GM12872 (cell line): Measurements from ENCODE around the gene ALB.

Source experiments
- TF ChIP-seq, protein P1 (sequence below): IDR thresholded peaks from 3 replicates; pipeline ENCODE4 v1.5.1; 2011; ENCODE audit warnings: low read depth, mild to moderate bottlenecking, low read length, moderate library complexity; ENCODE audit not compliant: insufficient read depth

ALB gene

DNA sequence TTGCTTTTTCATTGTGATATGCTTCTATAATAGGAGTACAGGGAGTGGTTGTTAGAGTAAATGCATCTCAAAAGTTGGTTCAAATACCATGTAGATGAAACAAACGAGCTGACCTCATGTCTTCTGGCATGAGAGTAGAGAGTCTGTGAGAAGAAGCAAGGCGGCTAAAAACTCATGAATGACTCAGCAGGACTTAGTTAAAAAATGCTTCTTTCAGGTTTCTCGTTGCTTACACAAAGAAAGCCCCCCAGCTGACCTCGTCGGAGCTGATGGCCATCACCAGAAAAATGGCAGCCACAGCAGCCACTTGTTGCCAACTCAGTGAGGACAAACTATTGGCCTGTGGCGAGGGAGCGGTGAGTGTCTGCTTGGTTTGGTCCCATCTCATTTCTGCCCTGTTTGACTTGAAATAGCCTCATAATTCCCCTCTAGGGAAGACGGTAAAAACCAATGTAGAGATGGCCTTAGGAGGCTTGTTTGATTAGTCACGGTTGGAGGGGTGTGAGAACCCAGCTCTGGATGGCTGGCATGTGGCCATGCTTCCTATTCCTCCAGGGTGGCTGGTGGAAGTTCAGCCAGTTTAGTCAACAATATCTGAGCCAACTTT lies 46.4 kb downstream of the ALB start:
- TF ChIP-seq, protein P1, sequence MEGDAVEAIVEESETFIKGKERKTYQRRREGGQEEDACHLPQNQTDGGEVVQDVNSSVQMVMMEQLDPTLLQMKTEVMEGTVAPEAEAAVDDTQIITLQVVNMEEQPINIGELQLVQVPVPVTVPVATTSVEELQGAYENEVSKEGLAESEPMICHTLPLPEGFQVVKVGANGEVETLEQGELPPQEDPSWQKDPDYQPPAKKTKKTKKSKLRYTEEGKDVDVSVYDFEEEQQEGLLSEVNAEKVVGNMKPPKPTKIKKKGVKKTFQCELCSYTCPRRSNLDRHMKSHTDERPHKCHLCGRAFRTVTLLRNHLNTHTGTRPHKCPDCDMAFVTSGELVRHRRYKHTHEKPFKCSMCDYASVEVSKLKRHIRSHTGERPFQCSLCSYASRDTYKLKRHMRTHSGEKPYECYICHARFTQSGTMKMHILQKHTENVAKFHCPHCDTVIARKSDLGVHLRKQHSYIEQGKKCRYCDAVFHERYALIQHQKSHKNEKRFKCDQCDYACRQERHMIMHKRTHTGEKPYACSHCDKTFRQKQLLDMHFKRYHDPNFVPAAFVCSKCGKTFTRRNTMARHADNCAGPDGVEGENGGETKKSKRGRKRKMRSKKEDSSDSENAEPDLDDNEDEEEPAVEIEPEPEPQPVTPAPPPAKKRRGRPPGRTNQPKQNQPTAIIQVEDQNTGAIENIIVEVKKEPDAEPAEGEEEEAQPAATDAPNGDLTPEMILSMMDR: no peak

DNA sequence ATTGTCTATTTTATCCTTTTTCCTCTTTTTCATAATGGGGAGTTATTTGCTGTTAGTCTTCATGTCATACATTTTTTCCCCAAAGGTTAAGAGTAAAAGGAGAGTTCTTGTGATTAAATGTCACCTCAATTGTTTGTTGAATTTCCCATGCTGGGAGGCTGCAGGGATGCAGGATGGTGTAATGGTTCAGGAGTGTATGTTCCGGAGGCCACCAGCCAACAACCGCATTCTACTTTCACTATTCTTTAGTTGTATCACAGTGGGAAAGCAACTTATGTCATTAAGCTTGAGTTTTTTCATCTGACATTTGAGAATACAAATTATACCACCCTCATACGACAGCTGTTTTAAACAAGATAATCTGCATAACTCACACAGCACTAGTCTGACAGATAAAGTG lies 47.3 kb downstream of the ALB start:
- TF ChIP-seq, protein P1: no peak

DNA sequence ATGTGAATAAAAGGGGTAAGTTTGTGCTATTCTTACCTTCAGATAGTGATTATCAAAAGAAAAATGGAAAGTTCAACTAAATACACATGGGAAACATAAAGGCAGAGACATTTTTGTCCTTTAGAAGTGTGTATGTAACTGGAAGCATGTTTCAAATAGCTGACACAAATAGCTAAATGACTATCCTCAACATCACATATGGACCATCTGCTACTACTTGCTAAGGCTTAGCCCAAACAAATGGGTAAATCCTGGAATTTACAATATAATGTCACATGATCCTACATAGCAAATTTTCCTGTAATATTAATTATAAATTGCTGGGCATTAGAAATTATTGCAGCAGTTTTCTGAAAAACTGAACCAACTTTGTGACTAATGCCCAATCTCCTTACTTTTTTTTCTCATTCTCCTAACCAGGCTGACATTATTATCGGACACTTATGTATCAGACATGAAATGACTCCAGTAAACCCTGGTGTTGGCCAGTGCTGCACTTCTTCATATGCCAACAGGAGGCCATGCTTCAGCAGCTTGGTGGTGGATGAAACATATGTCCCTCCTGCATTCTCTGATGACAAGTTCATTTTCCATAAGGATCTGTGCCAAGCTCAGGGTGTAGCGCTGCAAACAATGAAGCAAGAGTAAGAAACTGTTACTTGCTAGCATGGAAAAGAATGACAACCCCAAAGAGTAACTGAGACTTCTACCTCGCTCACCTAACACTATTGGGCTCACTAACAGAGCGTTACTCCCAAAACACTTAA lies 48.1 kb downstream of the ALB start:
- TF ChIP-seq, protein P1: no peak

DNA sequence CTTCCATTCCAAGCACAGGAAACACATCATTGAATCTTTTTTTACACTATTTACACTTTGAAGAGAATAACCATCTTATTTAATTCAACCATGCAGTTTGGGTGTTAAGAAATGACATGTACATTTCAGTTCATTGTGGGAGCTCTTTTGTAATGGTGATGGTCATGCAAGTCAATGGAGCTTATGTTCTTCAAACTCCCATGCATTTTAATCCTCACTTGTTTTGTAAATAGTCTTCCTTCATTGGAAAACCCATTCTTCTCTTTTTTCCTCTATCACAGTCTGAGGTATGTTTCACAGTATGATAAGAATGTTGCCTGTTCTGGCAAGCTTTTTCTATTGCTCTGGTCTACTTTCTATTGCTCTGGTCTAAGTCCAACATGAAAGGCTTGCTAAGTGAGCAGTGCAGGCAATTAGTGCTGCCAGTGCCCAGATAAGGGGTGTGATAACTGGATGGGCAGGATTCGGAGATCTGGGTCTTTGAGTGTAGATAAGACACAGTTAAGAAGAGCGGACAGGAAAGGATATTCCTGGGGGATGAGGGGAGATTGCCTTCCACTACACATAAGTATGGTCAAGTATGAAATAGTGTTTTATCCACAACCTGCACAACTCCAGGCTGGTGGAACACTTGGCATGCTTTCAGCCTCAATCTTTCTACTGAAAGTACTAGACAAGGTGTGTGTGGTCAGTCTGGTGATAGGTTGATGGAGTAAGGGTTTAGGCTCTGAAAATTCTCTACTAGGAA lies 49.0 kb downstream of the ALB start:
- TF ChIP-seq, protein P1: no peak

DNA sequence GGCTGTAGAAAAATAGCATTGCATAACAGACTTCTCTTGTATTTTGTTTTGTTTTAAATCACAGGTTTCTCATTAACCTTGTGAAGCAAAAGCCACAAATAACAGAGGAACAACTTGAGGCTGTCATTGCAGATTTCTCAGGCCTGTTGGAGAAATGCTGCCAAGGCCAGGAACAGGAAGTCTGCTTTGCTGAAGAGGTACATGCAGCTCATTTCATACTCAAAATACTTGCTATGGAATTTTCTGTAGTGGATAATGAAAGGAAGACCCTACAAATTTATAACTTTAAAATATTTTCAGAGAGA lies 49.6 kb downstream of the ALB start:
- TF ChIP-seq, protein P1: no peak

DNA sequence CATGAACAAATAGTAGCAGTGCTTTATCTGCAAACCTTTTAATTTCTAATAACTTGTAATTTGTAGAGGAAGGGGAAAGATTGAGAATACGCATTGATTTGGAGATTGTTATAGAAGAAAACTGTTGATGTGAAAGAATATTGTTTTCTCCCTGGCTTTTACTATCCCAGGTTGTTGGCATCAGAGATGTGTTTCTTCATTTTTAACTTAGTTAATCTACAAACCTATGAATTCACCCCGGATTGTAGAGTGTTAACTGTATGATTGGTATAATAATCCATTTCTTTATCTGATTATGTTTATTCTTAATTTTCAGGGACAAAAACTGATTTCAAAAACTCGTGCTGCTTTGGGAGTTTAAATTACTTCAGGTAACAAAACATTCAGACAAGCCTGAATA lies 50.8 kb downstream of the ALB start:
- TF ChIP-seq, protein P1: no peak

DNA sequence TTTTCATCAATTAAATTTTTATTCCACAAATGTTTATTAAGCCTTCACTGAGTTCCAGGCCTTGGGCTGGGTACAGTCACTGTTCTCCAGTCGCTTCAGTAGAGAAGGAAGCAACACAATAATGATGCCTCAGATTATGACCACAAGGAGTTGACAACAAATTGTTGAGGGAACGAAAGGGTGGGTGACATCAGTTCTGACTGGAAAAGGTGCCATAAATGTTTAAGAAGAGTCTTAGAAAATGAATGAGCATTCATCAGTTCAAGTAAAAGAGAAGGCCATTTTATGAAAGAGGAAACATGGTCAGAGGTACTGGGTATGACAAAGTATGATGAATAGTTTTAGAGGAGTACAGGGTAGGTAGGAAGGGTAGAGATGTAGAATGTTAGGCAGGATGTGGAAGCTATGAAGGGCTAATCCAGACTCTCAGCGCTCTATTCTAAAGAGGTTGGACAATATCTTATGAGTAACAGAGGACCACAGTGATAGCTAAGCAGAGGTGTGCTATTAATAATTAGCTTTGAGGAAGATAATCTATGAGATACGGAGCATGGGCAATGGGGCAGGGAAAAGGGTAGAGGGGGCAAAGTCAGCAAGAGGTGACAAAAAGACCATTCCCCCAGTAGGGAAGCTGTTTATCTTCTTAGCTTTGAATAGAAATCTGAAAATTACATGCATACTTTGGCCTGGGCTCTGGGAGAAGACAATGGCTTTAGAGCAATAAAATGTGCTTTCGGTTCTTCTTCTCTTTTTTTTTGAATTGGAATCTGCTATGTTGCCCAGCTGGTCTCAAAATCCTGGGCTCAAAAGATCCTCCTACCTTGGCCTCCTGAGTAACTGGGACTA lies 52.3 kb downstream of the ALB start:
- TF ChIP-seq, protein P1: no peak
